Omental fat pad (tissue), 4 donors: ENCODE data around the gene MCM8. TPM values are rescaled to one million over a fixed set of nuclear protein-coding genes. Genes with fewer than 3 reads are reported as not detected.
A peak's percentile ranks its signal among the peaks of the same experiment; 100 is the strongest.

Experiments used
- ATAC-seq: fragments of 150-250 bp; one replicate; pipeline ENCODE4 v1.9.1; 2016; ENCODE audit warnings: mild to moderate bottlenecking, moderate library complexity; ENCODE audit not compliant: low FRiP score
- DNase-seq: peaks from one replicate; pipeline ENCODE4 v3.0.0-alpha.2; 2019; ENCODE audit warnings: low spot score
- total RNA-seq, 4 donors: library from RNA; depleted of rRNA; stranded (reverse); fragments of >200 nt; gene quantifications; one replicate each; pipeline ENCODE4 v1.1.0, GENCODE V29; 2016
- TF ChIP-seq, protein P1 (sequence below), 3 donors: fragments of 450-650 bp; IDR thresholded peaks; one replicate each; pipeline ENCODE4 v1.5.1; 2016 to 2017; ENCODE audit warnings: antibody characterized with exemption in 3 of 3, mild to moderate bottlenecking in 3 of 3, moderate library complexity in 2 of 3

The MCM8 gene
- total RNA-seq: 1 to 10 TPM; 2.3 to 8.0 (median 3.1) TPM

DNA sequence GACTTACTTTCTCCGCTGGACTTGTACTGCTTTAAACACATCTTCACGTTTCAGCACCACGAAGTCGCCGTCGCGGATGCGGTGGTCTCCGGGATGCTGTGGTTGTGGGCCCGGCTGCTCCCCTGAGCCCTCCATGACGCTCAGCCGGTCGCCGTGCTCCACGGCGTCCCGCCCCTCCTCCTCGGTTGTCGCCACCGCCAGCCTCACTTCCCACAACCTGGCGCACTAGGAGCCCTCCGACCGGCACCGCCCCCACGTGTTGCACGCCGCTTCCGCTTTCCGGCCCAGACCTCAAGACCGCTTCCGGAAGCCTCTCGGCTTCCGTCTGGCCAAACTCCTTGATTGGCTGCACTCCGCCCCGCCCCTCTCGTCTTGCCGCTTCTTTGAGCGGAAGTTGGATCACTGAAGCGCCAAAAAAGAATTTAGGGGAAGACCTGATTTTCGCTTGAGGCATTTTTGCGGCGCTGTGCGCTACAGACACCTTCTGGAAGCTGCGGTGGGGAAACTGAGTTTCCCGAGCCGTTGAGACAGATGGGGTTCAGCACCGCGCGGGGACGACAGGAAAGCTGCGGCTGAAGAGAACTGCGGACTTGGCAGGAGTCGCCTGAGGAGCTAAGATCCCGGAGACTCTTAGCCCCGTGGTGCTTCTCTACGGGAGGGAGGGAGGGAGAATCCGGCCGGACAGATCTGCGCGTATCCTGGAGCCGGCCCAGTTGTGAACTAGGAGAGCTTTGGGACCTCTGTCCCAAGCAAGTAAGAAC is at the start of gene MCM8, which contains the start of gene TRMT6:
Gene MCM8, plus strand, starts transcription at position 382 of the 761 bp plus-strand sequence. CDS start 1,364 bp downstream, outside the sequence.
Gene TRMT6, minus strand, starts transcription at position 263 of the 761 bp plus-strand sequence. Its CDS starts 128 bp downstream, at position 135.
- TF ChIP-seq, protein P1, sequence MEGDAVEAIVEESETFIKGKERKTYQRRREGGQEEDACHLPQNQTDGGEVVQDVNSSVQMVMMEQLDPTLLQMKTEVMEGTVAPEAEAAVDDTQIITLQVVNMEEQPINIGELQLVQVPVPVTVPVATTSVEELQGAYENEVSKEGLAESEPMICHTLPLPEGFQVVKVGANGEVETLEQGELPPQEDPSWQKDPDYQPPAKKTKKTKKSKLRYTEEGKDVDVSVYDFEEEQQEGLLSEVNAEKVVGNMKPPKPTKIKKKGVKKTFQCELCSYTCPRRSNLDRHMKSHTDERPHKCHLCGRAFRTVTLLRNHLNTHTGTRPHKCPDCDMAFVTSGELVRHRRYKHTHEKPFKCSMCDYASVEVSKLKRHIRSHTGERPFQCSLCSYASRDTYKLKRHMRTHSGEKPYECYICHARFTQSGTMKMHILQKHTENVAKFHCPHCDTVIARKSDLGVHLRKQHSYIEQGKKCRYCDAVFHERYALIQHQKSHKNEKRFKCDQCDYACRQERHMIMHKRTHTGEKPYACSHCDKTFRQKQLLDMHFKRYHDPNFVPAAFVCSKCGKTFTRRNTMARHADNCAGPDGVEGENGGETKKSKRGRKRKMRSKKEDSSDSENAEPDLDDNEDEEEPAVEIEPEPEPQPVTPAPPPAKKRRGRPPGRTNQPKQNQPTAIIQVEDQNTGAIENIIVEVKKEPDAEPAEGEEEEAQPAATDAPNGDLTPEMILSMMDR (IDR thresholded peaks at IDR 0.05): no peak
- ATAC-seq (peak; percentile 100), DNase-seq (peak; percentile 85)

DNA sequence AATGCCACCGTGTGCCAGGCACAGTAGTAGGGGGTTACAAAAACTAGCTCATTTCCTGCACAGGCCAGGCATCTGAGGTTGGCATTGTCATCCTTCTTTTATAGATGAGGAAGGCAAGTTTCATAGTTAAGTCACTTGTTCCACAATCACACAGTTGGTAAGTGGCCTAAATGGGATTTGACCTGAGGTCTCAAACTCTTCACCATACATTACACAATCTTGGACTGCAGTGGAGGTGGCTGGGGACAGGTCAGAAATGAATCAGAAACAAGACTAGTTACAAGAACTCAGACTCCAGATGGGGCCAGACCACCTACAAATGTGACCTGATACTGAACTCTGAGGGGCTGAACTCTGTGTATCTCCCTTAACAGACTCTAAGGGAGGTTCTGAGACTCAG is 49.5 kb upstream of the MCM8 start:
- DNase-seq (no peak), ATAC-seq (no peak)
- TF ChIP-seq, protein P1 (IDR thresholded peaks at IDR 0.05): no peak

DNA sequence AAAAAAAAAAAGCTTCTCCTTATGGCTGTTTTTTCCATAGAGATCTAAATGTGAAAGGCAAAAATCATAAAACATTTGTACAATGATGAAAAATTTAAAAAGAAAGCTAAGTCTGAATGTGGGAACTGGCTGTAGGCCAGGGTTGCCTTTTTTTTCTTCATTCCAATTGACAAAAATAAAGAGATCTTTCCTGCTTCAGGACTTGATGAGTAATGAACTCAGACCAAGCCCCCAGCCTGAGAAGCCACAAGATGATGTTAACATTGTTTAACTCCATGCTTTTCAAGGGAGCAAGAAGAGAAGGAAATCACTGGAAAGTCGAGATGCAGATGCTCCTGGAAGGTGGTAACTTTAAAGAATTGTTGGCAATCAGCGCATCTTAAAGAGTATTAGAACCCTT is 41.5 kb upstream of the MCM8 start:
- TF ChIP-seq, protein P1 (IDR thresholded peaks at IDR 0.05): no peak
- ATAC-seq (no peak), DNase-seq (no peak)

DNA sequence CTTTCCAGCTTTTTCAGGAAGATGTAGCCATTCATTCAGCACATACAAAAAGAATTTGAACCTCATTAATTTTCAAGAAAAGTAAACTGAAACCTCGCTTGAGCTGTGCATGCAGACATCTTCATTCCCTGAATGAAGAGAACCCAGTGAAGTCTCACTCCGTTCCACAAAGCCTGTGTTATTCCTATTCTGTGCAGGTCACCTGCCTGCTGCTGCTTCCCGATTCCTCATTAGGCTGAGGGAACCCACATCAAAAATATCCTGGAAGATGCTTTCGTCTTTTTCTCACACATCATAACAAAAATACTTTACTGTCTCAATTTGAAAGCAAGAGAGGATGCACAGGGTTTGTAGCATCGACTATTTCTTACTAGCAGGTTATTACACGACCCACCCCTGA is 40.3 kb upstream of the MCM8 start:
- DNase-seq: no peak
- ATAC-seq: no peak
- TF ChIP-seq, protein P1 (IDR thresholded peaks at IDR 0.05): no peak

DNA sequence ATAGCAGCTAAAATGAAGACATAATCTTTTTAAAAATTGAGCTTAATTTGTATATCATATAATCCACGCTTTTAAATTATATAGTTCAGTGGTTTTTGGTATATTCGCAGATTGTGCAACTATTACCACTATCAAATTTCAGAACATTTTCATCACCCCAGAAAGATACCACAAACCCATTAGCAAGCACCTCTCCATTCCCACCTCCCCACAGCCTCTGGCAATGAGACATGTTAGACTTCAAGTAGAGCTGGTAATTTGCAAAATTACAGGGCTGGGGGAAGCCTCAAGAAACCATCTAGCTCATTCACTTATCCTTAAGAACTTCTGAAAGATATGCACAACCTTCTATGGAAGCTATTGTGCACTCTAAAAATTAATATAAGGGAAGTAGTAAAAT is 37.3 kb upstream of the MCM8 start:
- TF ChIP-seq, protein P1 (IDR thresholded peaks at IDR 0.05): no peak
- DNase-seq (no peak), ATAC-seq (no peak)

DNA sequence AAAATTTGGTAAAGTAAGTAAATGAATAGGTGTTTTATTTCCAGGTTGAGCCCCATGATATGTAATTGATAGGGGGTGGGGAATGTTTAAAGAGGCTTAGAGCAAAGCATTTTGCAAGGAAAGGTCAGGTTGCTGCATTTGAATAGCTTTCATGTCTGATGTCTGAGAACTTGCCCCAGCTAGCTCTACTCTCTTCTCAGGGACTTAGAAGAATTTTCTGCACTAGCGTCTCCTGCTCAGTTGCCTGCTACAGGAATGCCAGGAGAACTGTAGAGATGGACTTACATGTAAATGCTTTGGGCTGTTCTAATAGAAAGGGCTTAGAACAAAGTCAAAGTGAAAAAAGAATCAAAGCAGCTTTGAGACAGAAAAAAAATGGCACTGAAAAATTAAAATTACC is 35.6 kb upstream of the MCM8 start:
- ATAC-seq: no peak
- DNase-seq: no peak

More for the DNA sequence above, 35.6 kb upstream of the MCM8 start:
- TF ChIP-seq, protein P1 (IDR thresholded peaks at IDR 0.05): no peak
